ENCODE data around the gene EPS15.
"Not testable (repeated sequence)": the region's sequence is repeated elsewhere in the genome, so short reads cannot be mapped to it uniquely, and the experiment has no call there.

EPS15 gene

GRCh38 chr1:51515982-51516648 is 3.0 kb downstream of the EPS15 start:
- peak overlapping the region in 1 of 2 donors; percentile 55 for H3K4me3 ChIP-seq (ENCODE audit: low read length in 2 of 2)
- H3K27me3 ChIP-seq (ENCODE audit: control insufficient read depth in 2 of 2, insufficient read depth in 2 of 2, low read length in 2 of 2): no peaks in the 10 kb centered on the region
- peak overlapping the region in 1 of 2 donors; percentile 4 for H3K9ac ChIP-seq (ENCODE audit: low read depth in 1 of 2, low read length in 2 of 2)
- no peaks in the 10 kb centered on the region for H3K9me3 ChIP-seq (ENCODE audit: control insufficient read depth in 2 of 2, low read length in 2 of 2)
- H3K27ac ChIP-seq (ENCODE audit: low read depth in 2 of 2, low read length in 2 of 2): peak overlapping the region; percentile 10 to 26
- H3K36me3 ChIP-seq (ENCODE audit: control insufficient read depth in 2 of 2, insufficient read depth in 2 of 2, low read length in 2 of 2): no peaks in the 10 kb centered on the region
- H3K4me1 ChIP-seq (ENCODE audit: control insufficient read depth in 2 of 2, insufficient read depth in 2 of 2, low read length in 2 of 2): peaks cover 29 to 57% of the 10 kb centered on the region in 2 donors

GRCh38 chr1:51515312-51515960 is 3.6 kb downstream of the EPS15 start:
- H3K27me3 ChIP-seq (ENCODE audit: control insufficient read depth in 2 of 2, insufficient read depth in 2 of 2, low read length in 2 of 2): no peaks in the 10 kb centered on the region
- peak overlapping the region; percentile 10 to 26 for H3K27ac ChIP-seq (ENCODE audit: low read depth in 2 of 2, low read length in 2 of 2)
- H3K4me3 ChIP-seq (ENCODE audit: low read length in 2 of 2): peak overlapping the region; percentile 39 to 55
- no peaks in the 10 kb centered on the region for H3K36me3 ChIP-seq (ENCODE audit: control insufficient read depth in 2 of 2, insufficient read depth in 2 of 2, low read length in 2 of 2)
- no peaks in the 10 kb centered on the region for H3K9me3 ChIP-seq (ENCODE audit: control insufficient read depth in 2 of 2, low read length in 2 of 2)
- peak overlapping the region in 1 of 2 donors; percentile 65 for H3K9ac ChIP-seq (ENCODE audit: low read depth in 1 of 2, low read length in 2 of 2)
- H3K4me1 ChIP-seq (ENCODE audit: control insufficient read depth in 2 of 2, insufficient read depth in 2 of 2, low read length in 2 of 2): peaks cover 27 to 51% of the 10 kb centered on the region in 2 donors

GRCh38 chr1:51514733-51515132 is 4.3 kb downstream of the EPS15 start:
- H3K4me1 ChIP-seq (ENCODE audit: control insufficient read depth in 2 of 2, insufficient read depth in 2 of 2, low read length in 2 of 2): peaks cover 27 to 50% of the 10 kb centered on the region in 2 donors

GRCh38 chr1:51512606-51513005 is 6.5 kb downstream of the EPS15 start:
- Histone ChIP-seq H3K27ac (ENCODE audit: low read depth in 2 of 2, low read length in 2 of 2) (no peak overlapping the region), H3K27me3 (ENCODE audit: control insufficient read depth in 2 of 2, insufficient read depth in 2 of 2, low read length in 2 of 2) (no peaks in the 10 kb centered on the region), H3K4me3 (ENCODE audit: low read length in 2 of 2) (no peak overlapping the region), H3K4me1 (ENCODE audit: control insufficient read depth in 2 of 2, insufficient read depth in 2 of 2, low read length in 2 of 2) (peaks cover 23 to 41% of the 10 kb centered on the region in 2 donors), H3K9ac (ENCODE audit: low read depth in 1 of 2, low read length in 2 of 2) (no peak overlapping the region), H3K9me3 (ENCODE audit: control insufficient read depth in 2 of 2, low read length in 2 of 2) (no peaks in the 10 kb centered on the region), H3K36me3 (ENCODE audit: control insufficient read depth in 2 of 2, insufficient read depth in 2 of 2, low read length in 2 of 2) (no peaks in the 10 kb centered on the region)

More at GRCh38 chr1:51514733-51515132, 4.3 kb downstream of the EPS15 start:
- H3K9ac ChIP-seq (ENCODE audit: low read depth in 1 of 2, low read length in 2 of 2): peak overlapping the region; percentile 20 to 65
- no peaks in the 10 kb centered on the region for H3K36me3 ChIP-seq (ENCODE audit: control insufficient read depth in 2 of 2, insufficient read depth in 2 of 2, low read length in 2 of 2)
- H3K27ac ChIP-seq (ENCODE audit: low read depth in 2 of 2, low read length in 2 of 2): peak overlapping the region; percentile 20 to 47
- peak overlapping the region; percentile 39 to 55 for H3K4me3 ChIP-seq (ENCODE audit: low read length in 2 of 2)
- H3K9me3 ChIP-seq (ENCODE audit: control insufficient read depth in 2 of 2, low read length in 2 of 2): no peaks in the 10 kb centered on the region
- H3K27me3 ChIP-seq (ENCODE audit: control insufficient read depth in 2 of 2, insufficient read depth in 2 of 2, low read length in 2 of 2): no peaks in the 10 kb centered on the region

GRCh38 chr1:51512120-51512519 is 6.9 kb downstream of the EPS15 start:
- no peaks in the 10 kb centered on the region for H3K36me3 ChIP-seq (ENCODE audit: control insufficient read depth in 2 of 2, insufficient read depth in 2 of 2, low read length in 2 of 2)
- H3K27me3 ChIP-seq (ENCODE audit: control insufficient read depth in 2 of 2, insufficient read depth in 2 of 2, low read length in 2 of 2): no peaks in the 10 kb centered on the region
- H3K4me1 ChIP-seq (ENCODE audit: control insufficient read depth in 2 of 2, insufficient read depth in 2 of 2, low read length in 2 of 2): peaks cover 20 to 37% of the 10 kb centered on the region in 2 donors
- peak overlapping the region in 1 of 2 donors; percentile 9 for H3K9ac ChIP-seq (ENCODE audit: low read depth in 1 of 2, low read length in 2 of 2)
- H3K9me3 ChIP-seq (ENCODE audit: control insufficient read depth in 2 of 2, low read length in 2 of 2): no peaks in the 10 kb centered on the region
- H3K4me3 ChIP-seq (ENCODE audit: low read length in 2 of 2): no peak overlapping the region
- no peak overlapping the region for H3K27ac ChIP-seq (ENCODE audit: low read depth in 2 of 2, low read length in 2 of 2)

- no peak overlapping the region for H3K4me3 ChIP-seq (ENCODE audit: low read length in 2 of 2)
- no peak overlapping the region for H3K27ac ChIP-seq (ENCODE audit: low read depth in 2 of 2, low read length in 2 of 2)
- no peak overlapping the region for H3K9ac ChIP-seq (ENCODE audit: low read depth in 1 of 2, low read length in 2 of 2)
- H3K27me3 ChIP-seq (ENCODE audit: control insufficient read depth in 2 of 2, insufficient read depth in 2 of 2, low read length in 2 of 2): no peaks in the 10 kb centered on the region
- H3K9me3 ChIP-seq (ENCODE audit: control insufficient read depth in 2 of 2, low read length in 2 of 2): no peaks in the 10 kb centered on the region
- no peaks in the 10 kb centered on the region for H3K36me3 ChIP-seq (ENCODE audit: control insufficient read depth in 2 of 2, insufficient read depth in 2 of 2, low read length in 2 of 2)
- H3K4me1 ChIP-seq (ENCODE audit: control insufficient read depth in 2 of 2, insufficient read depth in 2 of 2, low read length in 2 of 2): peaks cover 12 to 20% of the 10 kb centered on the region in 2 donors
These were observed 9.3 kb downstream of the EPS15 start for GRCh38 chr1:51509773-51510172.

DNA sequence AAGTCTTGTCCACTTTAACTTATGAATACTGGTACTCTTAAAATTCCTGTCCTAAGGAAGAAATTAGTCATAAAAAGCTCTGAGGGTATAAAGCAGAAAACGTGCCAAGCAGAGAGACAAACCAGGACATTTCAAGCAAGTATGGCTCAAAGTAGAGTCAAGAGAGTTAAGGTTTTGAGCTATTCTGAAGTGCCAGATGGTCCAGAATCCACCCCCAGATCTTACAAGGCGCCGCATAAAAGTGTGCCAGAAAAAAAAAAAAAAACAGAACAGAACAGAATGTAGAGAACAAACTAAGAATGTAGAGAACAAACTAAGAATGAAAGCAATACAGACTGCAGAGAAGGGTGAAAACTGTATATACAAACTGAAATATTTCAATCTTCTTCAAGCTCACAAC is 12.5 kb downstream of the EPS15 start:
- Histone ChIP-seq H3K4me1 (ENCODE audit: control insufficient read depth in 2 of 2, insufficient read depth in 2 of 2, low read length in 2 of 2) (peaks cover 7 to 12% of the 10 kb centered on the region in 2 donors), H3K9ac (ENCODE audit: low read depth in 1 of 2, low read length in 2 of 2) (no peak overlapping the region), H3K9me3 (ENCODE audit: control insufficient read depth in 2 of 2, low read length in 2 of 2) (no peaks in the 10 kb centered on the region), H3K27ac (ENCODE audit: low read depth in 2 of 2, low read length in 2 of 2) (no peak overlapping the region), H3K4me3 (ENCODE audit: low read length in 2 of 2) (peak overlapping the region in 1 of 2 donors; percentile 26), H3K27me3 (ENCODE audit: control insufficient read depth in 2 of 2, insufficient read depth in 2 of 2, low read length in 2 of 2) (no peaks in the 10 kb centered on the region), H3K36me3 (ENCODE audit: control insufficient read depth in 2 of 2, insufficient read depth in 2 of 2, low read length in 2 of 2) (peaks cover 0 to 3% of the 10 kb centered on the region in 2 donors)

DNA sequence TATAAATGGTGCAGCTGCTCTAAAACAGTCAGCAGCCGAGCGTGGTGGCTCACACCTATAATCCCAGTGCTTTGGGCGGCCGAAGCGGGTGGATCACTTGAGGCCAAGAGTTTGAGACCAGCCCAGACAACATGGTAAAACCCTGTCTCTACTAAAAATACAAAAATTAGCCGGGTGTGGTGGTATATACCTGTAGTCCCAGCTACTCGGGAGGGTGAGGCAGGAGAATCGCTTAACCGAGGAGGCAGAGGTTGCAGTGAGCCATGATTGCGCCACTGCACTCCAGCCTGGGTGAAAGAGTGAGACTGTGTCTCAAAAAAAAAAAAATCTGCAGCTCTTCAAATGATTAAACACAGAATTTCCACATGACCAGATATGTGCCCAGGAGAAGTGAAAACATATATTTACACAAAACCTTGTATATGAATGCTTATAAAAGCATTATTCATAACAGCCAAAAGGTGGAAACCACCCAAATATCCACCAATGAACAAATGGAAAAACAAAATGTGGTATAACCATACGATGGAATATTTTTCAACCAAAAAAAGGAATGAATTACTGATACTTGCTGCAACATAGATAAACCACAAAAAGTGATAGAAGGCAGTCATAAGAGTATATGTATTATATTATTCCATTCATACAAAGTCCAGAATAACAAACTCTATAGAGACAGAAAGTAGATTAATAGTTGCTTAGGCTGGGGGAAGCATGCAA is 14.1 kb downstream of the EPS15 start:
- Histone ChIP-seq H3K36me3 (ENCODE audit: control insufficient read depth in 2 of 2, insufficient read depth in 2 of 2, low read length in 2 of 2) (peaks cover 0 to 3% of the 10 kb centered on the region in 2 donors), H3K4me1 (ENCODE audit: control insufficient read depth in 2 of 2, insufficient read depth in 2 of 2, low read length in 2 of 2) (peaks cover 7% of the 10 kb centered on the region in 2 donors), H3K4me3 (ENCODE audit: low read length in 2 of 2) (no peak overlapping the region), H3K27ac (ENCODE audit: low read depth in 2 of 2, low read length in 2 of 2) (no peak overlapping the region), H3K9ac (ENCODE audit: low read depth in 1 of 2, low read length in 2 of 2) (no peak overlapping the region), H3K27me3 (ENCODE audit: control insufficient read depth in 2 of 2, insufficient read depth in 2 of 2, low read length in 2 of 2) (no peaks in the 10 kb centered on the region), H3K9me3 (ENCODE audit: control insufficient read depth in 2 of 2, low read length in 2 of 2) (no peaks in the 10 kb centered on the region)

GRCh38 chr1:51501218-51501630 is 17.8 kb downstream of the EPS15 start:
- H3K4me3 ChIP-seq (ENCODE audit: low read length in 2 of 2); H3K27ac ChIP-seq (ENCODE audit: low read depth in 2 of 2, low read length in 2 of 2); H3K9me3 ChIP-seq (ENCODE audit: control insufficient read depth in 2 of 2, low read length in 2 of 2); H3K9ac ChIP-seq (ENCODE audit: low read depth in 1 of 2, low read length in 2 of 2); H3K36me3 ChIP-seq (ENCODE audit: control insufficient read depth in 2 of 2, insufficient read depth in 2 of 2, low read length in 2 of 2); H3K27me3 ChIP-seq (ENCODE audit: control insufficient read depth in 2 of 2, insufficient read depth in 2 of 2, low read length in 2 of 2); H3K4me1 ChIP-seq (ENCODE audit: control insufficient read depth in 2 of 2, insufficient read depth in 2 of 2, low read length in 2 of 2): not testable (repeated sequence)

DNA sequence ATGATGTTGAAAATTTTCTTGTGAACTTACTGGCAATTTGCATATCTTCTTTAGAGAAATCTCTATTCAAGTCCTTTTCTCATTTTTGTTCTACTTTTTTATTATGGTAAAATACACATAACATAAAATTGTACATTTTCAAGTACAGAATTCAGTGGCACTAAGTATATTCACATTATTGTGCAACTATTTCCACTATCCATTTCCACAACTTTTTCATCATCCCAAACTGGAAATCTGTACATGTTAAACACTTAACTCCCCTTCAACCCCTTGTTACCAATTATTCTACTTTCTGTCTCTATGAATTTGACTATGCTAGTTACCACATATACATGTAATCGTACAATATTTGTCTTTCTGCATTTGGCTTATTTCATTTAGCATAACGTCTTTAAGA is 19.4 kb downstream of the EPS15 start:
- Histone ChIP-seq H3K4me1 (ENCODE audit: control insufficient read depth in 2 of 2, insufficient read depth in 2 of 2, low read length in 2 of 2) (peaks cover 0 to 5% of the 10 kb centered on the region in 2 donors), H3K27me3 (ENCODE audit: control insufficient read depth in 2 of 2, insufficient read depth in 2 of 2, low read length in 2 of 2) (no peaks in the 10 kb centered on the region), H3K36me3 (ENCODE audit: control insufficient read depth in 2 of 2, insufficient read depth in 2 of 2, low read length in 2 of 2) (peaks cover 0 to 3% of the 10 kb centered on the region in 2 donors), H3K9me3 (ENCODE audit: control insufficient read depth in 2 of 2, low read length in 2 of 2) (no peaks in the 10 kb centered on the region), H3K4me3 (ENCODE audit: low read length in 2 of 2) (no peak overlapping the region), H3K27ac (ENCODE audit: low read depth in 2 of 2, low read length in 2 of 2) (no peak overlapping the region), H3K9ac (ENCODE audit: low read depth in 1 of 2, low read length in 2 of 2) (no peak overlapping the region)
